ENCODE data around the gene MRGPRD. TPM values are rescaled to one million over a fixed set of nuclear protein-coding genes. Genes with fewer than 3 reads are reported as not detected.

The MRGPRD gene
- total RNA-seq, 1 donor from 2014 or later = not detected

DNA sequence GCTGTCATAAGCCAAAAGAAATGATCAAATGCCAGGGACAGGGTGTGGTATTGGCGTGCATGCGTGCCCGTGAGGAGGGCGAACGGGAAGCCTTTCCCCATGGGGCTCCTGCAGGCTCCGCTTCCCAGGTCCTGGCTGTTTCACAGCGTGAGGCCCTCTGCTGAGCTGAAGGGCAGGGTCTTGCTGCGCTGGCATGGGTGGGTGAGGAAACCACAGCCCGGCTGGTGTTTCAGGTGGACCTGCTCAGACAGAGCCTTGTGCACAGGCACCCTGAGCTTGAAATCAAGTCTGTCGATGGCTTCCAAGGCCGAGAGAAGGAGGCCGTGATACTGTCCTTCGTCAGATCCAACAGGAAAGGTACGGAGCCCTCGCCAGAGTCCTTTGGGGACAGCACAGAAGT is 45.7 kb downstream of the MRGPRD start:
- no peak for DNase-seq (ENCODE audit: extremely low spot score, unreplicated experiment)
- Mint-ChIP-seq H3K4me1 (ENCODE audit: unreplicated experiment) (no peaks in the 10 kb centered on the region), H3K36me3 (peaks cover 8% of the 10 kb centered on the region), H3K4me3 (no peak overlapping the region), H3K27ac (no peak overlapping the region), H3K27me3 (no peaks in the 10 kb centered on the region), H3K9me3 (no peaks in the 10 kb centered on the region)
- TF ChIP-seq, protein P1, sequence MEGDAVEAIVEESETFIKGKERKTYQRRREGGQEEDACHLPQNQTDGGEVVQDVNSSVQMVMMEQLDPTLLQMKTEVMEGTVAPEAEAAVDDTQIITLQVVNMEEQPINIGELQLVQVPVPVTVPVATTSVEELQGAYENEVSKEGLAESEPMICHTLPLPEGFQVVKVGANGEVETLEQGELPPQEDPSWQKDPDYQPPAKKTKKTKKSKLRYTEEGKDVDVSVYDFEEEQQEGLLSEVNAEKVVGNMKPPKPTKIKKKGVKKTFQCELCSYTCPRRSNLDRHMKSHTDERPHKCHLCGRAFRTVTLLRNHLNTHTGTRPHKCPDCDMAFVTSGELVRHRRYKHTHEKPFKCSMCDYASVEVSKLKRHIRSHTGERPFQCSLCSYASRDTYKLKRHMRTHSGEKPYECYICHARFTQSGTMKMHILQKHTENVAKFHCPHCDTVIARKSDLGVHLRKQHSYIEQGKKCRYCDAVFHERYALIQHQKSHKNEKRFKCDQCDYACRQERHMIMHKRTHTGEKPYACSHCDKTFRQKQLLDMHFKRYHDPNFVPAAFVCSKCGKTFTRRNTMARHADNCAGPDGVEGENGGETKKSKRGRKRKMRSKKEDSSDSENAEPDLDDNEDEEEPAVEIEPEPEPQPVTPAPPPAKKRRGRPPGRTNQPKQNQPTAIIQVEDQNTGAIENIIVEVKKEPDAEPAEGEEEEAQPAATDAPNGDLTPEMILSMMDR (conservative IDR thresholded peaks at IDR 0.05) = no peak

GRCh38 chr11:68934666-68935065 is 46.1 kb downstream of the MRGPRD start:
- H3K4me3 Mint-ChIP-seq = no peak overlapping the region
- TF ChIP-seq, protein P1 (conservative IDR thresholded peaks at IDR 0.05) = no peak
- DNase-seq (ENCODE audit: extremely low spot score, unreplicated experiment) = no peak
- no peaks in the 10 kb centered on the region for H3K9me3 Mint-ChIP-seq
- H3K4me1 Mint-ChIP-seq (ENCODE audit: unreplicated experiment) = no peaks in the 10 kb centered on the region
- no peak overlapping the region for H3K27ac Mint-ChIP-seq
- no peaks in the 10 kb centered on the region for H3K27me3 Mint-ChIP-seq
- H3K36me3 Mint-ChIP-seq = peaks cover 10% of the 10 kb centered on the region

- Mint-ChIP-seq H3K27me3 (no peaks in the 10 kb centered on the region), H3K27ac (no peak overlapping the region), H3K4me1 (ENCODE audit: unreplicated experiment) (no peaks in the 10 kb centered on the region), H3K9me3 (no peaks in the 10 kb centered on the region), H3K4me3 (no peak overlapping the region), H3K36me3 (peaks cover 10% of the 10 kb centered on the region)
- no peak for DNase-seq (ENCODE audit: extremely low spot score, unreplicated experiment)
- TF ChIP-seq, protein P1 (conservative IDR thresholded peaks at IDR 0.05) = no peak
Observed at GRCh38 chr11:68934321-68934645, 46.5 kb downstream of the MRGPRD start.

DNA sequence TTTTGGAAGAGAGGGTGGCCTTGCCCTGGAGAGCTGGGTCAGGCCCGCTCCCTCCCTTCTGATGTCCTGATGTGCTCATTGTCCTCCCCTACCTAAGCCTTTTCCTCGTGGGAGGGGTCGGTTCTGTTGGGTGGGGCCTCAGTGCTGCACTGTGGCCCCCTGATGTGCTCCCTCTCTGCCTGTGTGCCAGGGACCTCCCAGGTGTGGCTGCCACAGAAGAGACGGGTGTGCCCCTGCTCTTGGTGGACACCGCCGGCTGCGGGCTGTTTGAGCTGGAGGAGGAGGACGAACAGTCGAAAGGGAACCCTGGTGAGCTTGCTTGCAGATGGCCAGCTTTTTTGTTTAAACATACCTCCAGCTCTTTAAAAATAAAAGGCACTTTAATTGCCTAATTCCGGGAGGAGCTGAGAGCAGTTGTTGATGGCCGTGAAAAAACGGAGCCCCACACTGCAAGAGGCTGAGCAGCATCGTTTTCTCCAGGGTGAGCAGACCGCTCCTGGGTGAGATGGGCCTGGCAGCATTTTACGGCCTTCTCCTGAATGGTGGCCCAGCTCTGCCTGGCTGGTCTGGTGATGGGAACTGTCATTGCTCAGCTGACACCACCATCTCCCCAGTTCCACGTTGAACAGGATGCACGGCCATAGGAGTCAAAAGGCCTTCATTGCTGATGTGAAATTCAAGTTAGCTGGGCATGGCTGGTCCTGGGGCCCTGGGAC is 47.0 kb downstream of the MRGPRD start:
- Mint-ChIP-seq H3K9me3 (no peaks in the 10 kb centered on the region), H3K27ac (no peak overlapping the region), H3K27me3 (no peaks in the 10 kb centered on the region), H3K36me3 (peaks cover 7% of the 10 kb centered on the region), H3K4me3 (no peak overlapping the region), H3K4me1 (ENCODE audit: unreplicated experiment) (no peaks in the 10 kb centered on the region)
- TF ChIP-seq, protein P1 (conservative IDR thresholded peaks at IDR 0.05) = no peak
- no peak for DNase-seq (ENCODE audit: extremely low spot score, unreplicated experiment)

DNA sequence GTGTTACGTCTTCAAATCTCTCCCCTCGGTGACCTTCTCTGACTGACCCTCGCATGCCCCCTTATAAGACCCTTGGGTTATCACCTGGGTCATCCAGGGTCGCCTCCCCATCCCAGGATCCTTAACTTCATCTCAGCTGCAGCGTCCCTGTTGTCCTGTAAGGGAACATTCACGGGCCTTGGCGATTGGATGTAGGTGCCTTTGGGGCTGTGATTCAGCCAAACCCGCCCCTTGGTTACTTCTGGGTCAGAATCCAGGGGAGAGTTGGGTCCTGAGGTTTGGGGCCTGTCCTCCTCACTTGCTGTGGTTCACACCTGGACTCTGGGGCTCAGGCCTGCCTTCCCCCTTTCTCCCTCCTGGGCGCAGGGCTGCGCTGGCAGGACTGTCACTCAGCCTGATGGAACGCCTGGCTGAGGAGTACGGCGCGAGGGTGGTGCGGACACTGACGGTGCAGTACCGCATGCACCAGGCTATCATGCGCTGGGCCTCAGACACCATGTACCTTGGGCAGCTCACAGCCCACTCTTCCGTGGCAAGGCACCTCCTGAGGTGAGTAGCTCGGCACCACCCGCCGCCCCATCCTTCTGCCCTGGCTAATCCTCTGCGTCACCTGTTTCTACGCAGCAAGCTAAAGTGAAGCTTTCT is 47.7 kb downstream of the MRGPRD start:
- no peaks in the 10 kb centered on the region for H3K4me1 Mint-ChIP-seq (ENCODE audit: unreplicated experiment)
- no peak for DNase-seq (ENCODE audit: extremely low spot score, unreplicated experiment)
- no peak overlapping the region for H3K27ac Mint-ChIP-seq
- no peak overlapping the region for H3K4me3 Mint-ChIP-seq
- no peaks in the 10 kb centered on the region for H3K27me3 Mint-ChIP-seq
- H3K9me3 Mint-ChIP-seq = no peaks in the 10 kb centered on the region
- TF ChIP-seq, protein P1 (conservative IDR thresholded peaks at IDR 0.05) = no peak
- H3K36me3 Mint-ChIP-seq = peaks cover 12% of the 10 kb centered on the region

Data from type B pancreatic cell (in vitro differentiated cells).